GM21717 (cell line): ENCODE measurements around the gene FAM124A.

Source experiments
- ATAC-seq: cut with Tn5 transposase; IDR thresholded peaks from one replicate; pipeline ENCODE4 v1.9.1; 2021; ENCODE audit warnings: mild to moderate bottlenecking, moderate library complexity; ENCODE audit not compliant: unreplicated experiment

FAM124A gene

GRCh38 chr13:51218626-51219025 lies 3.6 kb upstream of the FAM124A start:
- no peak for ATAC-seq

GRCh38 chr13:51220706-51221105 lies 1.5 kb upstream of the FAM124A start:
- ATAC-seq = no peak

DNA sequence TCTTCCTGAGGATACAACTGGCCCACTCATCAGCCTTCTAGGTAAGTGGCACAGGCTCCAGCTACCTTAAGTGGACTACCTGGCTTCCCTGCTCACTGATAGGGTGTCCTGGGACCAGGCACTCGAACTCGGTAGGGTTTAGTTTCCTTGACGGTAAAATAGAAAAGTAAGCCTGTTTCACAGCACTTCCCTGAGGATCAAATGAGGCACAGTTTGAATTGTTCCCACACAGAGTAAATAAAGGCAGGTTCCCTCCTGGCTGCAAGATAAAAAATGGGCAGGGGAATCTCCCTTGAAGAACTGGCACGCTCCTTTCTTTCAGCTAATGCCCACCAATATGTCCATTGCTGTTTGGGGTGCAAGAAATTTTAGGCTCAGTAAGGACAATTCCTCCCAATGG lies 1.1 kb upstream of the FAM124A start:
- ATAC-seq = no peak

DNA sequence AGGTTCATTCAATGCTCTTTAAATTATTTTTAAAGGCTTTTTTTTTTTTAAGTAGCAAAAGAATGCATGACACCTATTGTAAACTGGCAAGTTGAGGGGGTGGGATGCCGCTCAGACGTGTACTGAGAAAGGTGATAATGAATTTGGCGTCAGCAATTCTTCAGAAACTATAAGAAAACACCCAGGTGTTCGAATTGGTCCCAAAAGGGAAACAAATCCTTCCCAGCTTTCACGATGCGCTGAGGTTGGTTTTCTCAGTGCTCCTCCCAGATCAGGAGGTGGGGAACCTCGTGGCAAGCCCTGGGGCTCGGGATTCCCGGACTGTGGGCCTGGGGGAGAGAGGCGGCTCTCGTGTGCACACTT lies 543 bp upstream of the FAM124A start:
- ATAC-seq = no peak

GRCh38 chr13:51222686-51223559 lies 725 bp downstream of the FAM124A start:
- no peak for ATAC-seq

DNA sequence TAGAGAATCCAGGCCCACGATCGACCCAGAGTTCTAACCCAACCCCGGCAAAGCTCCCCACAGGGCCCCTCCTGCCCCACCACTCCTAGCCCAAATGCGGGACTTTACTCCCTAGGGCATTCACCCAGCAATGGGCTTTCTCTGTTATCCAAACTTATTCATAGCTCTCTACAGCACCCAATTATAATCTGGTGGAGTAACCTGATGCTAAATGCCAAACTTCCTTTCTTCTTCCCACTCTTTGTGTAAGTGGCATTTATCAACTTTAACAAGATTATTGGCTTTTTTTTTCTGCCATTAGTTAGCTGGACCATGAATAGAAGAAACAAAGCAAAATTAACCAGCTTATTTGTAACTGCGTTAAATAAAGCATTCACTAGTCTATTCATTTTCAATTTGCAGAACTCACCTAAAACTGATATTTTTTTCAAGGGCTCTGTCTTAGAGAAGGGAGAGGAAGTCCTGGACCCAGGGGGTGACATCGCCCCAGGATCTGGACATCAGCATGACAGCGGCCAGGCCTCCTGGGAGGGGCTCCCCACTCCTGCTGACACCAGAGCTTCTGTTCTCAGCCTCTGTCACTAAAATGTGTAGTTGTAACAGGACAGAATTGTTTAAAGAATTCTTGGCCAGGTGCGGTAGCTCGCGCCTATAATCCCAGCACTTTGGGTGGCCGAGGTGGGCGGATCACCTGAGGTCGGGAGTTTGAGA lies 1.5 kb downstream of the FAM124A start:
- ATAC-seq = no peak

DNA sequence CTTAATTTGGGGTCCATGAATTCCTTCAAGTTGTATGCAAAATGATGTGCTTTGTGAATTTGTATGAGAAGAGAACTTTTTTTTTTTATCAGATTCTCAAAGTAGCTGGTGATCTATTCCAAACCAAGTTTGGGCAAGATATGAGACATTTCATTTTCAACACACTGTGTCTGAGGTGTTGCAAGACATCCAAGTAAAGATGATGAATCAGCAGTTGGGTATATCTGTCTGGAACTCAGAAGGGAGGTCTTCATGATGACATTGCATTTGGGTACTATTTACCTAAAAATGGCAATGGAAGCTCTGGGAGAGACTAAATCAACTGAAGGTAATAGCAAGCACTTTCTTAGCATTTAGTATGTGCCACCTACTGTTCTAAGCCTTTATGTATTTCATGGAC lies 2.8 kb downstream of the FAM124A start:
- no peak for ATAC-seq

DNA sequence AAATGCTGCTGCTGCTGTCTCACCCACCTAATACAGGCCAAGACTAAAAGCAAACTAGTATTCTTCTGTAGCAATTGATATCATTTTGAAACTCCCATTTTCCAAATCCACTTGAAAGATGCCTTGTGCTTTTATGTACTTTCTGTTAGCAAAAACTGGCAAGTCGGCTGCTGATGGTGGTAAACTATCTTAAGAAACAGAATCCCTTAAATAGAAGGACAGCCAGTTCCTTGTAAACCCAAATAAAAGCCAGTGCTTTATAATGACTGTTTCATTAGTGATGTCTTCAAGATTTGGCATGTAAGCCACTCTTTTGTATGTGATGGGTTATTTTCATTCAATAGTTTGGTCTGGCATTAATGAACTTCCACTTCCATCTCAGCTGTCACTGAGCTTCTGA lies 5.2 kb downstream of the FAM124A start:
- ATAC-seq = no peak

DNA sequence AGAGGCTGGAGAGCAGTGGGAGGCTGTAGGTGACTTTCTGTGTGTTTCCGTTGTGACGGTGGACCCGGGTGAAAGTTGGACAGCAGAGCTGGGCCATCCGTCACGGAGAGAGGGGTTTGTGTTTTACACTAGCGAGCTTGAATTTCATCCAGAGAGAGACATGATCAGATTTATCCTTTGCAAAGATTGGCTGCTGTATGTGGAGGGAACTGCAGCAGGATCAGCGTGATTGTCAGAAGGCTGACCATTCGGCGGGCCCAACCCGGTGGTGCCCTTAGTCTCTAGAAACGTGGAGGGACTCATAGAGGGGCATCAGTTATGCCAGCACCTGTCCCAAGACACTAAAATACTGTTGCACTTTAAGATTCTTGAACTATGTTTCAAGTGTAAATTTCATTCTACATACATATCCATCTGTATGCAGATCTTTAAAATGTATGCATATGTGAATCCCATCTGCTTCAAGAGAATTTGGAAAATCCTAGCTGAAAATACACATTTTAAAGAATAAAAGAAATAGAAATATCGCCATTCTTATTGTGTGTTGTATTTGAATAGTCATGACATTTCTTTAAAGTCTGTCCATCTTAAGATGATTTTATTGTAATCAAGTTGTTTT lies 7.0 kb downstream of the FAM124A start:
- ATAC-seq = no peak

GRCh38 chr13:51229731-51230130 lies 7.5 kb downstream of the FAM124A start:
- no peak for ATAC-seq

GRCh38 chr13:51230477-51231105 lies 8.4 kb downstream of the FAM124A start:
- no peak for ATAC-seq

GRCh38 chr13:51231456-51231855 lies 9.3 kb downstream of the FAM124A start:
- no peak for ATAC-seq

DNA sequence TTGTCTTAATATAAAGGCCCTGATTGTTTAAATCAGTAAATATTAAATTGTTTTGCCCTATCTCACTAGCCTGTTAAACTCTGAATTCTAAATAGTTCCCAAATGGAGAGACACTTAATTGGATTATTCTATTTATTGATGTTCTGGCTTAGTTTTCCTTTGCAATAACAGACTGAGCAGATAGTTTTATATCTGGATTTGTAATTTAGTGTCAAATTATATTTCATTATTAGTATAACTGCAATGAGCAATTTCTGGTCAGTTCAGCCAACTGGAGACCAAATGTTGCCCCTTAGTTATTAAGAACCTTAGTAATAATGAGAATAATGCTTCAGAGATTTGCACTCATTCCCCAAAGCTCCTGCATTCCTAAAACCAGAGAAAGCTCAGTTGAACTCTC lies 10.1 kb downstream of the FAM124A start:
- ATAC-seq = no peak

- no peak for ATAC-seq
Observed at GRCh38 chr13:51233117-51233826, 11.1 kb downstream of the FAM124A start.

DNA sequence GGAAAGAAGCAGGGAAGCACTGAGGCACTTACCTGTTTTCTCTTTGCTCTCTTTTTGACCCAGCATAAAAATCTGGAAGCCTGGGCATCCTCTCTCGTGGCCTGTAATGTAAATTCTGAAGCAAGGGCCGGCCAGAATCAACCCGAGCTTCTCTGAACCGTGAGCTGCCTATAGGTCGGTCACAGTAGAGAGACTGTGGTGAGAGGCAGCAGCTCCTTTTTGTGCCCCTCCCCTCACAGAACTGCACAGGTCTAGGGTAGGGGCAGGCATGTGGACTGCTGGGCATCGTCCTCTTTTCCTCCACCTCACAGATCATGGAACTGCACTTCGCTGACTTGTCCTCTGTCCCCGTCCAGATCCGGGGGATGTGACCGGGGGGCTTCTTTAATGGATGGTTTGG lies 12.5 kb downstream of the FAM124A start:
- ATAC-seq = no peak

- no peak for ATAC-seq
Observed at GRCh38 chr13:51235186-51235585, 13.0 kb downstream of the FAM124A start.

GRCh38 chr13:51235756-51236490 lies 13.7 kb downstream of the FAM124A start:
- no peak for ATAC-seq

DNA sequence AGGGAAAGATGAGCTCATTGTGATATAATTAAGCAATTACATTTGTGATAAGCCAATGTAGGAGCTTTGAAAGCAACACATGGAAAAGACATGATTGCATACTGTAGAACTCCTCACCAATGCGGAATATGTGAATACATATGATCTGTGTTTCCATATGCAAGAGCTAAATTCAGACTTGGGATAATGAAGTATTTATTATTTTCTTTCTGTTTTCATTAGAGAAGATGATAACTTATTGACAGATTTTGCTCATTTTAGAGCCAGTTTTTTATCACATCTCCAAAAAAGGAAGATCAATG lies 14.2 kb downstream of the FAM124A start:
- no peak for ATAC-seq

GRCh38 chr13:51237386-51237785 lies 15.2 kb downstream of the FAM124A start:
- no peak for ATAC-seq

DNA sequence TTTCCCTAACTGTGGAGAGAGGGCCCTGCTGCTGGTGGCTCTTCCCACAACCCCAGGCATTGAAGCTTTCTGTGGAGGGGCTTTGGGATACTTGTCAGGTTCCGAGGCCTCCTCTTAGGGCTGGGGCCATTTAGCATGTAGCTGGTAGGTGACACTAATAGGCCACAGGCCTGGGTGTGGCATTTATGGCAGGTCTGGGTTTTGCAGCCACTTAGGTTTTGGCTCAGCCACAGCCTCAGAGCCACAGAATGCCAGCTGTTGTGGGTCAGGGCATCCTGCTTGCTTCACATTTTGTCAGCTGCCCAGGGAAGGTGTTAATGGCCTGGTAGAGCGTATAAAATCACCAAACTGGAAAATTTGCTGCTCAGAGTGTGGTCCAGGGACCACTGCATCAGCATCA lies 15.7 kb downstream of the FAM124A start:
- ATAC-seq = no peak
